VCaP (cell line): ENCODE data around the gene INHA.

Source experiments
- H3K27ac ChIP-seq: fragments of 450-650 bp; 2 replicates; pipeline ENCODE4 v1.5.1; 2017
- CTCF ChIP-seq: fragments of 450-650 bp; conservative IDR thresholded peaks from 2 replicates; pipeline ENCODE4 v1.5.1; 2017; ENCODE audit warnings: mild to moderate bottlenecking, moderate library complexity

The INHA gene

DNA sequence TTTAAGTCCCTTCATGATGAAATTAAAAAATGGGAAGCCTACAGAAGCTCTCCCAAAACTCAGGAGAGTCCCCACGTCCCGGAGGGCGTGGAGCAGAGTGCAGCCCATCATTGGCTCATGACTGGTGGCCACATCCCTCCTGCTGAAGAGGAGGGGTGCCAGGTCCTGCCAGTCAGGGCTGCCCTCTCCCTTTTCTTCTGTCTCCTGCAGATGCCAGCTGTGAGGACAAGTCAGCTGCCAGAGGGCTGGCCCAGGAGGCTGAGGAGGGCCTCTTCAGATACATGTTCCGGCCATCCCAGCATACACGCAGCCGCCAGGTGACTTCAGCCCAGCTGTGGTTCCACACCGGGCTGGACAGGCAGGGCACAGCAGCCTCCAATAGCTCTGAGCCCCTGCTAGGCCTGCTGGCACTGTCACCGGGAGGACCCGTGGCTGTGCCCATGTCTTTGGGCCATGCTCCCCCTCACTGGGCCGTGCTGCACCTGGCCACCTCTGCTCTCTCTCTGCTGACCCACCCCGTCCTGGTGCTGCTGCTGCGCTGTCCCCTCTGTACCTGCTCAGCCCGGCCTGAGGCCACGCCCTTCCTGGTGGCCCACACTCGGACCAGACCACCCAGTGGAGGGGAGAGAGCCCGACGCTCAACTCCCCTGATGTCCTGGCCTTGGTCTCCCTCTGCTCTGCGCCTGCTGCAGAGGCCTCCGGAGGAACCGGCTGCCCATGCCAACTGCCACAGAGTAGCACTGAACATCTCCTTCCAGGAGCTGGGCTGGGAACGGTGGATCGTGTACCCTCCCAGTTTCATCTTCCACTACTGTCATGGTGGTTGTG, 2.6 kb downstream of the INHA start:
- no peak for TF ChIP-seq CTCF
- H3K27ac ChIP-seq = no peak overlapping the region

DNA sequence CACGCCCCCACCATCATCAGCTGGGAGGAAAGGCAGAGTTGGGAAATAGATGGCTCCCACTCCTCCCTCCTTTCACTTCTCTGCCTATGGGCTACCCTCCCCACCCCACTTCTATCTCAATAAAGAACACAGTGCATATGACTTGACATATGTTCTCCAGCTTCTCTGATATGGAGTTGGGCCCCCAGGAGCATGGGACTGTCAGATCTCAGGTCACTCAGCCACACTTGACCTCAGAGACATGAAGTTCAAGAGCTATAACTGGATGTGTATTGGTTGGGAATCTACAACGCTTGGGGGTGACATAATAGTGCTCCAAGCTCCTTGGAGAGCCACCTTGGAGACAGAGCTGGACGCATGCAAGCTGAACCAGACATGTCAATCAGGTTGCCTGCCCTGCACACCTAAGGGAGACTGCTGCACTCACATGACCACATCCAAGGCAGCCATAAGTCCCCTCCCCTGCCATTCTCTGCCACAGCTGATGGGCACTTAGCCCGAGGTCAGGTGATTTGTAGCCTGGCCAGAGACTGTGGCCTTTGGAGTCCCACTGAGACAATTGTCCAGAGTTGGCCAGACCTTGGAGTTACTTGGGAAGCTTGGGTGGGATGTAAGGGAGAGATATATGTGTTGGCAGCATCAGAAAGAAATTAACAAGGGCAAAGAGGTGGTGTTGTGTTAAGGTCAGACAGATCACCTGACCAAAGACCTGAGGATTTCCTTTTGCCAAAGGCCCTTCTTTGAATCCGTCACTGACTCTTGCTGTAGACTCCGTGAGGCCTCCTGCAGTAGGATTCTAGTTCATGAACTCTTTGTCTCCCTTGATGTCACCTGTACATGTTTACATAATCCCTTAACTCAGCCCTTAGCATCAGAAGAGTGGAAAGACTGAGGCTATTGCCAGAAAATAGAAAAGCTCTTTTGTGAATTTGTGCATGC, 3.7 kb downstream of the INHA start:
- H3K27ac ChIP-seq = no peak overlapping the region
- no peak for TF ChIP-seq CTCF

- no peak for TF ChIP-seq CTCF
- no peak overlapping the region for H3K27ac ChIP-seq
Observed at GRCh38 chr2:219576505-219577388, 4.6 kb downstream of the INHA start.

DNA sequence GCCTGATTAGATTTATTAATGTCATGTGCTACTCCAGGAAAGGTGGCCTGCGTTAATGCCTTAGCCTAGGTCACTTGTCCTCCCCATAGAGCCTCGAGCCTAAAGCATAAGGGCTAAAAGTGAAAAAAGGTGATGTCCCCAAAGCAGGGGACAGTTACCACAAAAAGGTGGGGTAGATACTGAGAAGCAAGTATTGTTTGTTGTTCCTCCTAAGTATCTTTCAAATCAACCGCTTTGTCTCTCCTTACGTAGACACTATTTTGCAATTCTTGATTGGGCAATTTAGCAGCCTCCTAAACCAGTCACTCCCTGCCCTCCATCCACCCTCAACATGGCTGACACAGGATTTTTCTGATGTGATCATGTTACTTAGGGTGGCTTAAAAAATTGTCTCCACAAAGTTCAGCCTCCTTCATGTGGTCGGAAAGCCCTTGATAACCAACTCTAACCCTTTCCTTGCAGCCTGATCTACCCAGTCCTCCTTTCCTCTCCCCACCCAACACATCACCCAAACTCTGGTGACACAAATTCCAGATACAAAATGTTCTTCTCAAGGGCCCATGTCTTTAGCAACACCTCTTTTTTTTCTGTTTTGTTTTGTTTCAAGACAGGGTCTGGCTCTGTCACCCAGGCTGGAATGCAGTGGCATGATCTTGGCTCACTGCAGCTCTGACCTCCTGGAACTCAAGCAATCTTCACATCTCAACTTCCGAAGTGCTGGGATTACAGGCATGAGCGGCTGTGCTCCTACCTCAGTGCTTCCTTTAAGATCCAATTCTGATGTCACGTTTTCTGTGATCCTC, 6.9 kb downstream of the INHA start:
- H3K27ac ChIP-seq = no peak overlapping the region
- no peak for TF ChIP-seq CTCF

GRCh38 chr2:219581346-219581745, 9.2 kb downstream of the INHA start:
- TF ChIP-seq CTCF = no peak
- no peak overlapping the region for H3K27ac ChIP-seq

DNA sequence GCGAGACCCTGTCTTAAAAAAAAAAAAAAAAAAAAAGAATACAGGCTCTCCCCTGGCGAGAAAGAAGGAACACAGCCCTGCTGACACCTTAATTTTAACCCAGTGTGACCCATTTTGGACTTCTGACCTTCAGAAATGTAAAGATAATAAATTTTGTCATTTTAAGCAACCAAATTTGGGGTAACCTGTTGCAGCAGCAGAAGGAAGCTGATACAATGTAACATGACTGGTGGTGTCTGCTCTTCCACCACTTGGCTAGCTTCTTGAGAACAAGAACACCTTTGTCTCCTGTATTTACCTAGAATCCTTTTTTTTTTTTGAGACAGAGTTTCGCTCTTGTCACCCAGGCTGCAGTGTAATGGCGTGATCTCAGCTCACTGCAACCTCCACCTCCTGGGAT, 19.0 kb downstream of the INHA start:
- H3K27ac ChIP-seq = no peak overlapping the region
- no peak for TF ChIP-seq CTCF
